DMS 273 (cell line): Measurements from ENCODE around the gene ERCC6L.

Experiments used
- DNase-seq: peaks from one replicate; lab custom pipeline; 2025; ENCODE audit not compliant: unreplicated experiment; lab: John Stamatoyannopoulos, UW

ERCC6L gene

DNA sequence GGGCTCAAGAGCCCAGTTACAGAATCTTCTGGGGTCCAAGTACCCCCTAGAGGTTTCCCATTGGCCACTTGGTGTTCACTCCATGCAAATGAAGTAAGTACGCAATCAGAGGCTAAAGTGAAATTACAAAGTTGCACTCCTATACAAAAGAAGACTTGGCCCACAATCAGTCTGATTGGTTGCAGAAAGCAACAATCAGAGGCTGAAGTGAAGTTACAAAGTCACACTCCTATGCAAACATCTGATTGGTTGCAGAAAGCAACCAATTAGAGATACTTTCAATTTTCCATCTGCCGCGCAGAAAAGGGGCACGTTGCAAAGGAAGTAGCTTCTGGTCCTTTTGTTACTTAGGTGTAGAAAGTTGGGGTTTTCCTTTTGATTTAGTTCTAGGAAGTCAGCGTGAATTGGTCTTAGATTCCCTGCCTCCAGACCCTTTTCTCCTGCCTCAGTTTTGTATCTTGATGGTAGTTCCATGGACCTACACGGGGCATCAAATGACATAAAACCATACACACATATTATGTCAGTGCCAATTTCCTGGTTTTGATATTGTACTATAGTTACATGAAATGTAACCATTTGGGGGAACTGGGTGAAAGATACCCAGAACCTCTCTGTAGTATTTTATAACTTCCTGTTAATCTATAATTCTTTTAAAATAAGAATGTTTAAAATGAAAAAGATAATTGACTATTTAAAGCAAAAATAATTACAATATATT lies 69.7 kb downstream of the ERCC6L start:
- DNase-seq, result no peak

DNA sequence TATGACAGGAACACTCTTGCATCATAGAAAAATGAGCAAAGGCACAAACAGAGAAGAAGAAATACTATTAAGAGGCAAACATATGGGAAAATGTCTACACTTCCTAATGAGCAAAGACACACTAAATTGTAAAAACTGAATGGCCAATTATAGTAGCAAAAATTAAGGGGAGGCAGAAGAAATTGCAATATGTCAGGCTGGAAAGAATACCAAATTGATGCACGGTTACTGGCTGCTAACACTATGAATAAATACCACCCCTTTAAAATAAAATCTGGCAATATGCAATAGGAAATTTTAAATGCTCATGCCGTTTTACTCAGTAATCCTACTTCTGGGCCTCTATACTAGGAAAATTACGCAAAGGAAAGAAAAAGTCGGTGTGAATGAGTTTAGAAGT lies 73.3 kb downstream of the ERCC6L start:
- DNase-seq, result no peak

DNA sequence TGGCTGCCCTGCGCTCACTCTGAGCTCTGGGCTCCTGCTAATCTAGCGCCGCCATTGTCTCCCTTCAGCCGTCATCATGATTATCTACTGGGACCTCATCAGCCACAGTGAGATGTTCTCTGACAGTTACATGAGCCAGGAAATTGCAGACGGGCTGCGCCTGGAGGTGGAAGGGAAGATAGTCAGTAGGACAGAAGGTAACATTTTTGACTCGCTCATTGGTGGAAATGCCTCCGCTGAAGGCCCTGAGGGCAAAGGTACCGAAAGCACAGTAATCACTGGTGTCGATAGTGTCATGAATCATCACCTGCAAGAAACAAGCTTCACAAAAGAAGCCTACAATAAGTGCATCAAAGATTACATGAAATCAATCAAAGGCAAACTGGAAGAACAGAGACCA lies 79.1 kb downstream of the ERCC6L start:
- no peak for DNase-seq

DNA sequence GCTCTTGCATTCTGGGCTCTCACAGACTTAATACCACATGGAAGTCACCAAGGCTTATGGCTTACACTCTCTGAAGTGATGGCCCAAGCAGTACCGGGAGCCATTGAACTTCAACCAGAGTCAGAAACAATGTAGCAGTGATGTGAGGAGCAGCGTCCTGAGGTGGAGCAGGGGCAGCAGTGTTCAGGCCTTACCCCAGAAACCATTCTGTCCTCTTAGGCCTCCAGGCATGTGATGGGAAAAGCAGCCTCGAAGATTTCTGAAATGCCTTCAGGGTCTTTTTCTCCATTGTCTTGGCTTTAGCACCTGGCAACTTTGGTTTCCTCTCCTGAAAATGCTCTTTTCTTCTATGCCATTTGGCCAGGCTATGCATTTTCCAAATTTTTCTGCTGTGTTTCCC lies 80.1 kb downstream of the ERCC6L start:
- no peak for DNase-seq
